HG03520 (cell line): ENCODE results near the gene MRPS10.
A peak's percentile ranks its signal among the peaks of the same experiment; 100 is the strongest.

Experiments used
- ATAC-seq: cut with Tn5 transposase; IDR thresholded peaks from one replicate; pipeline ENCODE4 v1.9.1; 2021; ENCODE audit warnings: mild to moderate bottlenecking, moderate library complexity; ENCODE audit not compliant: unreplicated experiment

MRPS10 gene

GRCh38 chr6:42217519-42218367 lies at the start of gene MRPS10:
TSS of gene MRPS10 (minus strand) at chr6:42217861. CDS start at chr6:42217849, 12 bp downstream.
- peak; percentile 90 for ATAC-seq

GRCh38 chr6:42266538-42266937 lies 48.9 kb upstream of the MRPS10 start:
- ATAC-seq = no peak

GRCh38 chr6:42264852-42265390 lies 47.3 kb upstream of the MRPS10 start:
- ATAC-seq = no peak

- no peak for ATAC-seq
Measured at GRCh38 chr6:42264162-42264851, 46.6 kb upstream of the MRPS10 start.

- ATAC-seq = no peak
Measured at GRCh38 chr6:42263165-42263728, 45.6 kb upstream of the MRPS10 start.

GRCh38 chr6:42260972-42261371 lies 43.3 kb upstream of the MRPS10 start:
- no peak for ATAC-seq

GRCh38 chr6:42260396-42260888 lies 42.8 kb upstream of the MRPS10 start:
- ATAC-seq = no peak

- ATAC-seq = no peak
Measured at GRCh38 chr6:42259841-42260395, 42.3 kb upstream of the MRPS10 start.

- no peak for ATAC-seq
Measured at GRCh38 chr6:42259286-42259685, 41.6 kb upstream of the MRPS10 start.

GRCh38 chr6:42257614-42258013 lies 40.0 kb upstream of the MRPS10 start:
- ATAC-seq = no peak

GRCh38 chr6:42257063-42257462 lies 39.4 kb upstream of the MRPS10 start:
- no peak for ATAC-seq

GRCh38 chr6:42255050-42255449 lies 37.4 kb upstream of the MRPS10 start:
- no peak for ATAC-seq

- ATAC-seq = no peak
Measured at GRCh38 chr6:42254505-42254904, 36.8 kb upstream of the MRPS10 start.

GRCh38 chr6:42251911-42252637 lies 34.4 kb upstream of the MRPS10 start:
- no peak for ATAC-seq

- ATAC-seq = no peak
Measured at GRCh38 chr6:42251500-42251899, 33.8 kb upstream of the MRPS10 start.

- ATAC-seq = no peak
Measured at GRCh38 chr6:42250274-42250931, 32.7 kb upstream of the MRPS10 start.

- no peak for ATAC-seq
Measured at GRCh38 chr6:42249279-42249678, 31.6 kb upstream of the MRPS10 start.

GRCh38 chr6:42243046-42243445 lies 25.4 kb upstream of the MRPS10 start:
- ATAC-seq = no peak

GRCh38 chr6:42241915-42242314 lies 24.3 kb upstream of the MRPS10 start:
- ATAC-seq = no peak
